Fibroblast of pulmonary artery (primary cell): ENCODE data around the gene LYPLA2.
A peak's percentile ranks its signal among the peaks of the same experiment; 100 is the strongest.
"Not testable (repeated sequence)": the region's sequence is repeated elsewhere in the genome, so short reads cannot be mapped to it uniquely, and the experiment has no call there.

Source experiments
- DNase-seq: peaks from one replicate; pipeline ENCODE4 v3.0.0-alpha.2; 2010; ENCODE audit warnings: low read depth
- H3K4me3 ChIP-seq: replicated peaks from 2 replicates; pipeline ENCODE4 v1.5.1; 2011; ENCODE audit warnings: low read depth, mild to moderate bottlenecking, control low read depth, low read length, moderate library complexity
- TF ChIP-seq, protein P1 (sequence below): IDR thresholded peaks from 2 replicates; pipeline ENCODE4 v1.5.1; 2011; ENCODE audit warnings: mild to moderate bottlenecking, control low read depth, low read length, inconsistent platforms; ENCODE audit errors: missing control alignments

Gene LYPLA2

DNA sequence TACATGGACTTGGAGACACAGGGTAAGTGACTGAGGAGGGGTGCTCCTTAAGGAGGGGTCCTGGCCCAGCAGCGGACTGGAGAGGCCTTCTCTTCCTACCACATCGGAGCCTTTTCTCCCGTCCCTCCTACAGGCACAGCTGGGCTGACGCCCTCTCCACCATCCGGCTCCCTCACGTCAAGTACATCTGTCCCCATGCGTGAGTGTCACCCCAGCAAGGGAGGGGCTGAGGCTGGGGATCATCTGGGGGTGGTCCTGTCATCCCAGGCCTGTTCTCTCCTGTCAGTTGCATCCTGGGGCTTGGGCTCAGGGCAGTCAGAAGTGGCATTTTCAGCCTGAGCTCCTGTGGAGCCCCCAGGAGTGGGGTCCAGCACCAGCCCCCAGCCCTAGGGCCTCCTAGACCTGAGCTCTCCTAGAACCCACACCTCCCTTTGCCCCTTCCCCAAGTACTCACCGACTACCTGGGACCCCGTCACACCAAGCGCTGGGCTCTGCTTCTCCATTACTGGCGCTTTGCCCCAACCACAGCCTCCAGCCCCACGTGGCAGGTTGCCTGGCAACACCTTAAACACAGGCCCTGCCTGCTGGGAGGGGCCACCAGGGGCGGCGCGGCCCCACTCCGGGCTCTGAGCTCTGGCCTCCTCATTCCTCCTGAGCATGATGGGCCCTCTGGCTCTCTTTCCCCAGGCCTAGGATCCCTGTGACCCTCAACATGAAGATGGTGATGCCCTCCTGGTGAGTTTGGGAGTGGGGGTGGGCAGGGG, 2.3 kb downstream of the LYPLA2 start:
- peak overlapping the region; percentile 96 for H3K4me3 ChIP-seq
- TF ChIP-seq, protein P1, sequence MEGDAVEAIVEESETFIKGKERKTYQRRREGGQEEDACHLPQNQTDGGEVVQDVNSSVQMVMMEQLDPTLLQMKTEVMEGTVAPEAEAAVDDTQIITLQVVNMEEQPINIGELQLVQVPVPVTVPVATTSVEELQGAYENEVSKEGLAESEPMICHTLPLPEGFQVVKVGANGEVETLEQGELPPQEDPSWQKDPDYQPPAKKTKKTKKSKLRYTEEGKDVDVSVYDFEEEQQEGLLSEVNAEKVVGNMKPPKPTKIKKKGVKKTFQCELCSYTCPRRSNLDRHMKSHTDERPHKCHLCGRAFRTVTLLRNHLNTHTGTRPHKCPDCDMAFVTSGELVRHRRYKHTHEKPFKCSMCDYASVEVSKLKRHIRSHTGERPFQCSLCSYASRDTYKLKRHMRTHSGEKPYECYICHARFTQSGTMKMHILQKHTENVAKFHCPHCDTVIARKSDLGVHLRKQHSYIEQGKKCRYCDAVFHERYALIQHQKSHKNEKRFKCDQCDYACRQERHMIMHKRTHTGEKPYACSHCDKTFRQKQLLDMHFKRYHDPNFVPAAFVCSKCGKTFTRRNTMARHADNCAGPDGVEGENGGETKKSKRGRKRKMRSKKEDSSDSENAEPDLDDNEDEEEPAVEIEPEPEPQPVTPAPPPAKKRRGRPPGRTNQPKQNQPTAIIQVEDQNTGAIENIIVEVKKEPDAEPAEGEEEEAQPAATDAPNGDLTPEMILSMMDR: no peak

DNA sequence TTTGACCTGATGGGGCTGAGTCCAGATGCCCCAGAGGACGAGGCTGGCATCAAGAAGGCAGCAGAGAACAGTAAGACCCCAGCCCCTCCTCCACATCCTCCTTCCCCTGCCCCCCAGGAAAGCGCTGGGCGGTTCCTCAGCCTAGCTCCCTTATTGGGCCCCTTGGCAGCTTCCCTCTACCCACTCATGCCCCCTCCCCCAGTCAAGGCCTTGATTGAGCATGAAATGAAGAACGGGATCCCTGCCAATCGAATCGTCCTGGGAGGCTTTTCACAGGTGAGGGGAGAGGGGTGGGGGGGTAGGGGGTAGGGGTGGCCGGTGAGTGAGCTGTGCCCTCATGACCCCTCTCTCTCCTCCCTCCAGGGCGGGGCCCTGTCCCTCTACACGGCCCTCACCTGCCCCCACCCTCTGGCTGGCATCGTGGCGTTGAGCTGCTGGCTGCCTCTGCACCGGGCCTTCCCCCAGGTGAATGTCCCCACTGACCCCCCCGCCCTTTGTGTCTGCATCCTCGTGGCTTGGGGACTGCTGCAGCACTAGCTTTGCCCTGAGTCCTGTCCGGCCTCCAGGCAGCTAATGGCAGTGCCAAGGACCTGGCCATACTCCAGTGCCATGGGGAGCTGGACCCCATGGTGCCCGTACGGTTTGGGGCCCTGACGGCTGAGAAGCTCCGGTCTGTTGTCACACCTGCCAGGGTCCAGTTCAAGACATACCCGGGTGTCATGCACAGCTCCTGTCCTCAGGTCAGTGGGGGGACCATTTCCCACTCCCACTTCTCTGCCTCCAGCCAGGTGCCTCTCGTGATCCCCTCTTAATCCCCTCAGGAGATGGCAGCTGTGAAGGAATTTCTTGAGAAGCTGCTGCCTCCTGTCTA, 3.2 kb downstream of the LYPLA2 start:
- no peak overlapping the region for H3K4me3 ChIP-seq
- TF ChIP-seq, protein P1: no peak
- no peak for DNase-seq

More for the DNA sequence above, 2.3 kb downstream of the LYPLA2 start:
- peak; percentile 49 for DNase-seq

DNA sequence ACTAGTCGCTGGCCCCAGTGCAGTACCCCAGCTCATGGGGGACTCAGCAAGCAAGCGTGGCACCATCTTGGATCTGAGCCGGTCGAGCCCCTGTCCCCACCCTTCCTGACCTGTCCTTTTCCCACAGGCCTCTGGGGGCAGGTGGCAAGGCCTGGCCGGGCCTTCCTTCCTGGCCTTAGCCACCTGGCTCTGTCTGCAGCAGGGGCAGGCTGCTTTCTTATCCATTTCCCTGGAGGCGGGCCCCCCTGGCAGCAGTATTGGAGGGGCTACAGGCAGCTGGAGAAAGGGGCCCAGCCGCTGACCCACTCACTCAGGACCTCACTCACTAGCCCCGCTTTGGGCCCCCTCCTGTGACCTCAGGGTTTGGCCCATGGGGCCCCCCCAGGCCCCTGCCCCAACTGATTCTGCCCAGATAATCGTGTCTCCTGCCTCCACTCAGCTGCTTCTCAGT, 3.8 kb downstream of the LYPLA2 start:
- not testable (repeated sequence) for DNase-seq, H3K4me3 ChIP-seq

- TF ChIP-seq, protein P1: no peak
- no peak for DNase-seq
- no peak overlapping the region for H3K4me3 ChIP-seq
Measured at GRCh38 chr1:23795676-23796465, 4.9 kb downstream of the LYPLA2 start.

GRCh38 chr1:23796466-23797271, 5.7 kb downstream of the LYPLA2 start:
- DNase-seq: no peak
- H3K4me3 ChIP-seq: no peak overlapping the region
- TF ChIP-seq, protein P1: no peak

- TF ChIP-seq, protein P1: no peak
- DNase-seq: no peak
- H3K4me3 ChIP-seq: no peak overlapping the region
Measured at GRCh38 chr1:23797478-23798448, 6.8 kb downstream of the LYPLA2 start.
